ENCODE measurements around the gene SLC39A7. TPM values are rescaled to one million over a fixed set of nuclear protein-coding genes. Genes with fewer than 3 reads are reported as not detected.

Gene SLC39A7
- total and polyA plus RNA-seq, 2 of the 13 experiments (the other 11 are each of a cell fraction or from before 2014, with no cell fraction given) = 142 to 229 TPM

GRCh38 chr6:33198159-33198852 is 2.4 kb upstream of the SLC39A7 start (continued):
- peak; percentile 66; the same call in 1 of the 2 replicates for TF ChIP-seq ZNF576 (CRISPR knock-in tag; IDR thresholded peaks at IDR 0.05)
- TF ChIP-seq ZNF737 (CRISPR knock-in tag; IDR thresholded peaks at IDR 0.05; ENCODE audit: borderline replicate concordance) = no peak
- TF ChIP-seq ZNF614 (CRISPR knock-in tag; IDR thresholded peaks at IDR 0.05; ENCODE audit: borderline replicate concordance) = peak; percentile 96; the same call in 1 of the 2 replicates
- TF ChIP-seq KAT7 (CRISPR knock-in tag; IDR thresholded peaks at IDR 0.05; ENCODE audit: borderline replicate concordance) = peak; percentile 34; the same call in 1 of the 2 replicates
- TF ChIP-seq ZNF451 (CRISPR knock-in tag; IDR thresholded peaks at IDR 0.05) = 0 out of 2 replicates have a peak, but pooled peaks have one; percentile 47
- TF ChIP-seq MXI1 (IDR thresholded peaks at IDR 0.05; ENCODE audit: borderline replicate concordance, low read depth, low read length) = peak; percentile 44; the same call in 1 of the 3 replicates
- no peak for TF ChIP-seq TBP (CRISPR knock-in tag; IDR thresholded peaks at IDR 0.05)
- peak; percentile 96 for TF ChIP-seq ZNF121 (CRISPR knock-in tag; IDR thresholded peaks at IDR 0.05)
- TF ChIP-seq ZNF260 (CRISPR knock-in tag; IDR thresholded peaks at IDR 0.05; ENCODE audit: borderline replicate concordance, low read depth) = no peak
- TF ChIP-seq REXO4 (CRISPR knock-in tag; IDR thresholded peaks at IDR 0.05; ENCODE audit: borderline replicate concordance) = no peak
- peak; percentile 52; the same call in 1 of the 2 replicates for TF ChIP-seq ONECUT2 (CRISPR knock-in tag; IDR thresholded peaks at IDR 0.05)
- TF ChIP-seq FUBP1 (CRISPR knock-in tag; IDR thresholded peaks at IDR 0.05; ENCODE audit: borderline replicate concordance) = no peak; the same call in 1 of the 2 replicates
- peak in 1 of 2 experiments; percentile 95; a peak in 3 of 4 replicates for TF ChIP-seq EP300 (IDR thresholded peaks at IDR 0.05; ENCODE audit: low read depth in 2 of 2, low read length in 2 of 2)
- TF ChIP-seq EP300 (CRISPR knock-in tag; IDR thresholded peaks at IDR 0.05; ENCODE audit: borderline replicate concordance) = peak; percentile 89
- 0 out of 2 replicates have a peak, but pooled peaks have one; percentile 9 for TF ChIP-seq ZBTB4 (CRISPR knock-in tag; IDR thresholded peaks at IDR 0.05; ENCODE audit: borderline replicate concordance)
- TF ChIP-seq ARHGAP35 (CRISPR knock-in tag; IDR thresholded peaks at IDR 0.05; ENCODE audit: borderline replicate concordance) = 0 out of 2 replicates have a peak, but pooled peaks have one; percentile 35
- peak; percentile 98 for TF ChIP-seq SMAD3 (CRISPR knock-in tag; IDR thresholded peaks at IDR 0.05)
- peak; percentile 23; the same call in 1 of the 2 replicates for TF ChIP-seq CREB1 (IDR thresholded peaks at IDR 0.05)
- no peak for TF ChIP-seq CREB1 (CRISPR knock-in tag; IDR thresholded peaks at IDR 0.05)
- TF ChIP-seq MEF2D (CRISPR knock-in tag; IDR thresholded peaks at IDR 0.05) = peak; percentile 85; the same call in 1 of the 2 replicates
- peak; percentile 50; the same call in 1 of the 2 replicates for TF ChIP-seq ZNF264 (CRISPR knock-in tag; IDR thresholded peaks at IDR 0.05)
- TF ChIP-seq ZNF263 (CRISPR knock-in tag; IDR thresholded peaks at IDR 0.05) = peak; percentile 93
- peak; percentile 70; the same call in 1 of the 2 replicates for TF ChIP-seq ZNF343 (CRISPR knock-in tag; IDR thresholded peaks at IDR 0.05)
